Gastroesophageal sphincter (tissue), 3 donors: ENCODE results near the gene GDF11.

Experiments
- CTCF ChIP-seq, 4 experiments: fragments of 200-600 bp in 2 of 4; fragments of 450-650 bp in 2 of 4; sonication (generic) in 1 of 4; IDR thresholded peaks; one replicate each; pipeline ENCODE4 v1.5.1; 2017 to 2019; ENCODE audit warnings: antibody characterized with exemption in 4 of 4, mild to moderate bottlenecking in 2 of 4, moderate library complexity in 2 of 4
- POLR2AphosphoS5 ChIP-seq: sonication (generic); formaldehyde crosslinking; IDR thresholded peaks from one replicate; pipeline ENCODE4 v1.6.1; 2017; ENCODE audit warnings: antibody characterized with exemption

GRCh38 chr12:55700255-55701018, 42.5 kb upstream of the GDF11 start:
- TF ChIP-seq CTCF (IDR thresholded peaks at IDR 0.05) (no peak), POLR2AphosphoS5 (no peak)
